IPS-18a (cell line): Measurements from ENCODE around the gene EFHC1.
"Not testable (repeated sequence)": the region's sequence is repeated elsewhere in the genome, so short reads cannot be mapped to it uniquely, and the experiment has no call there.

Experiments
- H3K27ac ChIP-seq: one replicate; pipeline ENCODE4 v1.5.1; 2013; ENCODE audit warnings: low read length
- H3K27me3 ChIP-seq: one replicate; pipeline ENCODE4 v1.6.1; 2013; ENCODE audit warnings: mild to moderate bottlenecking, low read length; ENCODE audit not compliant: control insufficient read depth, insufficient read depth
- H3K36me3 ChIP-seq: one replicate; pipeline ENCODE4 v1.6.1; 2013; ENCODE audit warnings: low read depth, low read length; ENCODE audit not compliant: control insufficient read depth
- H3K4me1 ChIP-seq: one replicate; pipeline ENCODE4 v1.6.1; 2013; ENCODE audit warnings: low read depth, low read length; ENCODE audit not compliant: control insufficient read depth
- H3K4me3 ChIP-seq: one replicate; pipeline ENCODE4 v1.5.1; 2013; ENCODE audit warnings: low read length
- H3K9ac ChIP-seq: one replicate; pipeline ENCODE4 v1.6.1; 2013; ENCODE audit warnings: mild to moderate bottlenecking, low read length, moderate library complexity
- H3K9me3 ChIP-seq: one replicate; pipeline ENCODE4 v1.6.1; 2013; ENCODE audit warnings: low read depth, low read length; ENCODE audit not compliant: control insufficient read depth

The EFHC1 gene

GRCh38 chr6:52388119-52388518, 32.0 kb upstream of the EFHC1 start:
- H3K27me3 ChIP-seq, H3K9me3 ChIP-seq, H3K4me3 ChIP-seq, H3K9ac ChIP-seq, H3K27ac ChIP-seq, H3K36me3 ChIP-seq, H3K4me1 ChIP-seq: not testable (repeated sequence)

DNA sequence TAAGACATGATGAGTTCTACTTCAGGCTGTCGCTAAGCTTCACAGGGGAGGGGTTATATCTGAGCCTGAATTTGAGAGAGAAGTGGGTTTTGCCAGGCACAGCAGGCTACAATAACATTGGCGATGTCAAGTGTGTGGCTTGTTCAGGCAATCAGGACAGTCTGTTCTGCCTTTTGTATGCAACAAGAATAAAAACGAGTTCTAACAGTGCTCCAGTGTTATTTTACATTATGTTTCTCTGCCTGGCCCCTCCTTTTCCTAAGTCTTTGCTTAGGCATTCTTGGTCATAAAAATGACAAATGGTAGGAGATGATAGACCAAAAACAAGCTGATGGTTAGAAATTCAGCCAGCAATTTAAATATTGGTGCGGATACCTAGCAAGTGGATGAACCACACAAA, 31.4 kb upstream of the EFHC1 start:
- no peak overlapping the region for H3K27ac ChIP-seq

DNA sequence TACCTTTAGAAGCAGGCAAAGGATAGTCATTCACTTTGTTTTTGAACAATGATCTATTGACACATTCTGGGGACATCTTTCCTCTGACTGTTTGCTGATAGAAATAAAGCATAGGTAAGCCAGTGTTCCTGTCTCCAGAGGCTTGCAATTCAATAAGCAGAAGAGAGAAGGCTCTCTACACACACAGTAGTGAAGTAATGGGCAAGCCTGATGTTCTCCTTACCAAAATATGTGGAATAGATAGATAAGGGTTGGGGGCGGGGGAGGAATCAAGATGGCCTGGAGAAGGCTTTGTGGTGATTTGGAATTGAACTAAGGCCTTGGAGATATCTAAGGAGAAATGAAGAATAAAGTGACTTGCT, 30.9 kb upstream of the EFHC1 start:
- Histone ChIP-seq H3K9me3 (peaks cover 7% of the 10 kb centered on the region), H3K4me1 (no peaks in the 10 kb centered on the region), H3K9ac (no peak overlapping the region), H3K27ac (no peak overlapping the region), H3K27me3 (no peaks in the 10 kb centered on the region), H3K36me3 (no peaks in the 10 kb centered on the region), H3K4me3 (no peak overlapping the region)

More for the DNA sequence above, 31.4 kb upstream of the EFHC1 start:
- H3K4me3 ChIP-seq: no peak overlapping the region
- no peaks in the 10 kb centered on the region for H3K36me3 ChIP-seq
- peaks cover 7% of the 10 kb centered on the region for H3K9me3 ChIP-seq
- H3K4me1 ChIP-seq: no peaks in the 10 kb centered on the region
- H3K27me3 ChIP-seq: no peaks in the 10 kb centered on the region
- no peak overlapping the region for H3K9ac ChIP-seq

GRCh38 chr6:52389626-52390360, 30.3 kb upstream of the EFHC1 start:
- Histone ChIP-seq H3K27ac (no peak overlapping the region), H3K4me1 (no peaks in the 10 kb centered on the region), H3K9ac (no peak overlapping the region), H3K27me3 (no peaks in the 10 kb centered on the region), H3K36me3 (no peaks in the 10 kb centered on the region), H3K9me3 (peaks cover 7% of the 10 kb centered on the region), H3K4me3 (no peak overlapping the region)

DNA sequence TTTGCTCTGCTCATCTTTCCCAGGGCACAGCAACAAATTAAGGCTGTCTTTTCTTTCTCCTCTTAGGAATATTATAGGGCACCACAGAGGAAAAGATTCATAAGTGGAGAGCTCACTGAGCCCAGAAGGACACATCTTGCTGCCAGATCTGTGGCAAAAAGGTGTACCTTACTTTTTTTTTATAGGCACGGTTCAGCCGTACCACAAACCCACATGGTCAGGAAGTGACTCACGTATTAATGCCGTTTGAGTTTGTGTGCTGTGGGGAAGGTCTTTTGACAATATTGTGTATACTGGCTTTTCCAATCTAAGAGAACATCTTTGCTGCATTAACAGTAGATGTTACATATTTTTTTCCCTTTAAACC, 29.8 kb upstream of the EFHC1 start:
- Histone ChIP-seq H3K36me3 (no peaks in the 10 kb centered on the region), H3K4me3 (no peak overlapping the region), H3K27me3 (no peaks in the 10 kb centered on the region), H3K4me1 (no peaks in the 10 kb centered on the region), H3K9ac (no peak overlapping the region), H3K27ac (no peak overlapping the region), H3K9me3 (peaks cover 7% of the 10 kb centered on the region)

GRCh38 chr6:52391599-52391998, 28.5 kb upstream of the EFHC1 start:
- H3K9ac ChIP-seq: no peak overlapping the region
- no peak overlapping the region for H3K4me3 ChIP-seq
- no peaks in the 10 kb centered on the region for H3K36me3 ChIP-seq
- H3K9me3 ChIP-seq: peaks cover 7% of the 10 kb centered on the region
- H3K27me3 ChIP-seq: no peaks in the 10 kb centered on the region
- no peak overlapping the region for H3K27ac ChIP-seq
- H3K4me1 ChIP-seq: no peaks in the 10 kb centered on the region

DNA sequence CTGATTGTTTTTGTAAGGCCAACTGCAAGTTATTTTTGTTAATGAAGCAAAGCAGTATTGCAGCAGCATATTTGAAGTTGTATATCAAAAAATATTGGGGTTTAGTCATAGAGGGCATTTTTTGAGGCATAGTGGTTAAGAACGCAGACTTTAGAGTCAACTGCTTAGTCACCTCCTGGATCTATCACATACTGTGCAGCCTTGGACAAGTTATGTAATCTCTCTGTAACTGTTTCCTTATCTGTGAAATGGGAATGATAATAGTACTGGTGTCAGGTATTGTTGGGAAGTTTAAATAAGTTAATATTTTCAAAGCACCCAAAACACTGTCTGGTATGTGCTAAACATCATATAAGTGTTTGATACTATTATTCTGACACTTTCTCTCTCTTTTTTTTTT, 27.2 kb upstream of the EFHC1 start:
- Histone ChIP-seq H3K36me3 (no peaks in the 10 kb centered on the region), H3K27ac (no peak overlapping the region), H3K27me3 (no peaks in the 10 kb centered on the region), H3K9ac (no peak overlapping the region), H3K4me3 (no peak overlapping the region), H3K4me1 (no peaks in the 10 kb centered on the region), H3K9me3 (no peaks in the 10 kb centered on the region)

- Histone ChIP-seq H3K9ac (no peak overlapping the region), H3K4me1 (no peaks in the 10 kb centered on the region), H3K27me3 (no peaks in the 10 kb centered on the region), H3K36me3 (no peaks in the 10 kb centered on the region), H3K4me3 (no peak overlapping the region), H3K27ac (no peak overlapping the region), H3K9me3 (no peaks in the 10 kb centered on the region)
Observed at GRCh38 chr6:52393780-52394179, 26.4 kb upstream of the EFHC1 start.

- H3K4me3 ChIP-seq: no peak overlapping the region
- no peaks in the 10 kb centered on the region for H3K36me3 ChIP-seq
- H3K27me3 ChIP-seq: no peaks in the 10 kb centered on the region
- H3K9me3 ChIP-seq: no peaks in the 10 kb centered on the region
- no peaks in the 10 kb centered on the region for H3K4me1 ChIP-seq
- H3K9ac ChIP-seq: no peak overlapping the region
- H3K27ac ChIP-seq: no peak overlapping the region
Observed at GRCh38 chr6:52394251-52394666, 25.9 kb upstream of the EFHC1 start.

GRCh38 chr6:52395969-52396368, 24.2 kb upstream of the EFHC1 start:
- no peak overlapping the region for H3K27ac ChIP-seq
- H3K4me3 ChIP-seq: no peak overlapping the region
- H3K36me3 ChIP-seq: no peaks in the 10 kb centered on the region
- no peak overlapping the region for H3K9ac ChIP-seq
- H3K4me1 ChIP-seq: peaks cover 8% of the 10 kb centered on the region
- no peaks in the 10 kb centered on the region for H3K9me3 ChIP-seq
- H3K27me3 ChIP-seq: no peaks in the 10 kb centered on the region

DNA sequence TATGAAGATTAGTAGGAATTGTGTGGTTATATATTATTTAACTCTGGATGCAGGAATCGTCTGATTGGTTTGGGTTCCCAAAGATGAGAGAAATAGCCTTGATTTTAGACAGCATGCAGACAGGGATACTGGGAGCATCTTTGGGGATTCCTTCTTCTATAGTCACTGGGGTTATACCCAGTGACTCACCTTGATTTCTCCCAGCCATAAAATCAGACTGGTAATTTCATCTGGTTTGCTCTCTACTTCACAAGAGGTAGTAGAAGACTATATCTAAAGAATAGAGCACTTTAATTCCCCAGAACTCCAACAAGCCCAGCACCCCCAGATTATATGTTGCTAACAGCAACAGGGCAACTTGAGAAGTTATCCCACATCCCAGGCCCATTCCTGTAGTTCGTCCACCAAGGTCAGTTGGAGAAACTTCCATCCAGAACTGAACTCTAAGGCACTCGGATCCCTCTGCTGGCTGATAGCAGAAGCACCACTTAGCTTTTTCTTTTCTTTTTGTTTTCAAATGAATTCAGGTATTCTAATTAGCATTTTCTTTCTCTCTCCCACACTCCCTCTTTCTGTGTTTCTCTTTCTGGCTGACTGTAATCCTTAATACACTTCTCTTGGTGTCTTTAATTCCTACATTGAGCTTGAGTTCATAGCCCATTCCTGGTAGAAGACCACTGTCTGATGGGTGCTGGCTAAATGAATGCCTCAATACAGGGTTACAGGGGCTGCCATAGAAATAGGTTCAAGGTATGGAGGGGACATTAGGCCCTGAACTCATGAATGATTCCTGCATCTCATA, 20.4 kb upstream of the EFHC1 start:
- Histone ChIP-seq H3K9ac (no peak overlapping the region), H3K4me1 (peaks cover 8% of the 10 kb centered on the region), H3K4me3 (no peak overlapping the region), H3K27me3 (no peaks in the 10 kb centered on the region), H3K27ac (no peak overlapping the region), H3K36me3 (no peaks in the 10 kb centered on the region), H3K9me3 (no peaks in the 10 kb centered on the region)
